HepG2 (cell line): ENCODE measurements around the gene NRSN2. TPM values are rescaled to one million over a fixed set of nuclear protein-coding genes. Genes with fewer than 3 reads are reported as not detected.
A peak's percentile ranks its signal among the peaks of the same experiment; 100 is the strongest.

Source experiments
- BRCA1 ChIP-seq: sonication (generic); formaldehyde crosslinking; IDR thresholded peaks from 2 replicates; pipeline ENCODE4 v1.4.0; 2020; ENCODE audit warnings: missing genetic modification reagents
- EEA1 ChIP-seq: sonication (generic); formaldehyde crosslinking; IDR thresholded peaks from 2 replicates; pipeline ENCODE4 v1.5.1; 2020; ENCODE audit warnings: mild to moderate bottlenecking, missing genetic modification reagents, borderline replicate concordance
- ELF3 ChIP-seq: IDR thresholded peaks from 2 replicates; pipeline ENCODE4 v1.6.1; 2016; ENCODE audit warnings: missing genetic modification reagents, missing compliant biosample characterization
- FOXA3 ChIP-seq: IDR thresholded peaks from 2 replicates; pipeline ENCODE4 v1.6.1; 2016; ENCODE audit warnings: missing genetic modification reagents, missing compliant biosample characterization
- HOXD1 ChIP-seq: sonication (generic); formaldehyde crosslinking; IDR thresholded peaks from 2 replicates; pipeline ENCODE4 v1.5.0; 2020; ENCODE audit warnings: missing genetic modification reagents
- NFE2 ChIP-seq: sonication (generic); formaldehyde crosslinking; IDR thresholded peaks from 2 replicates; pipeline ENCODE4 v1.4.0; 2020; ENCODE audit warnings: missing genetic modification reagents
- POGZ ChIP-seq: sonication (generic); formaldehyde crosslinking; IDR thresholded peaks from 2 replicates; pipeline ENCODE4 v1.4.0; 2020; ENCODE audit warnings: mild to moderate bottlenecking, missing genetic modification reagents
- SP2 ChIP-seq: sonication (generic); formaldehyde crosslinking; IDR thresholded peaks from 2 replicates; pipeline ENCODE4 v1.5.1; 2020; ENCODE audit warnings: mild to moderate bottlenecking, missing genetic modification reagents
- ZNF12 ChIP-seq: sonication (generic); formaldehyde crosslinking; IDR thresholded peaks from 2 replicates; pipeline ENCODE4 v1.5.0; 2020; ENCODE audit warnings: missing genetic modification reagents
- ZNF3 ChIP-seq: IDR thresholded peaks from 2 replicates; pipeline ENCODE4 v1.7.0; 2017; ENCODE audit warnings: inconsistent platforms
- ZNF335 ChIP-seq: sonication (generic); formaldehyde crosslinking; IDR thresholded peaks from 2 replicates; pipeline ENCODE4 v1.4.0; 2020; ENCODE audit warnings: missing genetic modification reagents
- ZNF468 ChIP-seq: sonication (generic); formaldehyde crosslinking; IDR thresholded peaks from 2 replicates; pipeline ENCODE4 v1.8.0; 2022; ENCODE audit warnings: mild to moderate bottlenecking, moderate library complexity, missing genetic modification reagents
- polyA plus RNA-seq, 8 experiments: library from polyadenylated mRNA; depleted of rRNA in 3 of 8; stranded (reverse) in 7 of 8; unstranded in 1 of 8; fragments of >200 nt; fragmentation: Illumina TruSeq in 4 of 8; extraction: Trizol in 4 of 8; gene quantifications; 2 replicates each; pipeline versions ENCODE4 v1.2.1 to v1.2.3, GENCODE V29; 2011 to 2016; ENCODE audit warnings: low read depth in 4 of 8, missing spikeins in 1 of 8, mixed read lengths in 1 of 8; ENCODE audit not compliant: insufficient read depth in 1 of 8
- total RNA-seq, 5 experiments: library from RNA; depleted of rRNA; stranded (reverse); fragments of >200 nt; fragmentation: Illumina TruSeq; extraction: Trizol; gene quantifications; 2 replicates each; pipeline ENCODE4 v1.2.3, GENCODE V29; 2016; ENCODE audit warnings: low read depth in 1 of 5
- TF ChIP-seq, protein P1 (sequence below): sonication (generic); formaldehyde crosslinking; IDR thresholded peaks from 2 replicates; pipeline ENCODE4 v1.4.0; 2020; ENCODE audit warnings: missing genetic modification reagents, low read depth, mild to moderate bottlenecking, borderline replicate concordance
- TF ChIP-seq, protein P2 (sequence below): conservative IDR thresholded peaks from 2 replicates; pipeline ENCODE4 v1.6.1; 2018; ENCODE audit warnings: missing genetic modification reagents
- TF ChIP-seq, protein P3 (sequence below): sonication (generic); formaldehyde crosslinking; IDR thresholded peaks from 2 replicates; pipeline ENCODE4 v1.5.0; 2020; ENCODE audit warnings: mild to moderate bottlenecking, missing genetic modification reagents
- TF ChIP-seq, protein P4 (sequence below): sonication (generic); formaldehyde crosslinking; IDR thresholded peaks from 2 replicates; pipeline ENCODE4 v1.4.0; 2020; ENCODE audit warnings: missing genetic modification reagents
- TF ChIP-seq, protein P5 (sequence below): sonication (generic); formaldehyde crosslinking; IDR thresholded peaks from 2 replicates; pipeline ENCODE4 v1.5.1; 2020; ENCODE audit warnings: missing genetic modification reagents, mild to moderate bottlenecking, borderline replicate concordance
- TF ChIP-seq, protein P6 (sequence below): sonication (generic); formaldehyde crosslinking; IDR thresholded peaks from 2 replicates; pipeline ENCODE4 v1.9.0; 2021; ENCODE audit warnings: missing genetic modification reagents, mild to moderate bottlenecking, borderline replicate concordance
- TF ChIP-seq, protein P7 (sequence below): sonication (generic); formaldehyde crosslinking; IDR thresholded peaks from 2 replicates; pipeline ENCODE4 v1.8.1; 2023; ENCODE audit warnings: missing genetic modification reagents, mild to moderate bottlenecking, borderline replicate concordance
- TF ChIP-seq, protein P8 (sequence below): sonication (generic); formaldehyde crosslinking; IDR thresholded peaks from 2 replicates; pipeline ENCODE4 v1.5.1; 2020; ENCODE audit warnings: missing genetic modification reagents, mild to moderate bottlenecking, borderline replicate concordance

NRSN2 gene
- total and polyA plus RNA-seq, 2 of the 13 experiments (the other 11 are each of a cell fraction or from before 2014, with no cell fraction given) = 32.3 to 49.4 TPM

DNA sequence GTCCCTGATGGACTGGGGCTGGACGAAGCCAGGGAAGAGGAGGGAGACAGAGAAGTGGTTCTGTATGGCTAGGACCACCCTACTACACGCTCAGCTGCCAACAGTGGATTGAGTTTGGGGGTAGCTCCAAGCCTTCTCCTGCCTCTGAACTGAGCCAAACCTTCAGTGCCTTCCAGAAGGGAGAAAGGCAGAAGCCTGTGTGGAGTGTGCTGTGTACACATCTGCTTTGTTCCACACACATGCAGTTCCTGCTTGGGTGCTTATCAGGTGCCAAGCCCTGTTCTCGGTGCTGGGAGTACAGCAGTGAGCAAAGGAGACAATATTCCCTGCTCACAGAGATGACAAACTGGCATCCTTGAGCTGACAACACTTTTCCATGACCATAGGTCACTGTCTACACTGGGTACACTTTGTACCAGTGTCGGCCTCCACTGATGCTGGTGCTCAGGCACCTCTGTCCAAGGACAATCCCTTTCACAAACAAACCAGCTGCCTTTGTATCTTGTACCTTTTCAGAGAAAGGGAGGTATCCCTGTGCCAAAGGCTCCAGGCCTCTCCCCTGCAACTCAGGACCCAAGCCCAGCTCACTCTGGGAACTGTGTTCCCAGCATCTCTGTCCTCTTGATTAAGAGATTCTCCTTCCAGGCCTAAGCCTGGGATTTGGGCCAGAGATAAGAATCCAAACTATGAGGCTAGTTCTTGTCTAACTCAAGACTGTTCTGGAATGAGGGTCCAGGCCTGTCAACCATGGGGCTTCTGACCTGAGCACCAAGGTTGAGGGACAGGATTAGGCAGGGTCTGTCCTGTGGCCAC is 49.9 kb downstream of the NRSN2 start (continued):
- TF ChIP-seq, protein P1, sequence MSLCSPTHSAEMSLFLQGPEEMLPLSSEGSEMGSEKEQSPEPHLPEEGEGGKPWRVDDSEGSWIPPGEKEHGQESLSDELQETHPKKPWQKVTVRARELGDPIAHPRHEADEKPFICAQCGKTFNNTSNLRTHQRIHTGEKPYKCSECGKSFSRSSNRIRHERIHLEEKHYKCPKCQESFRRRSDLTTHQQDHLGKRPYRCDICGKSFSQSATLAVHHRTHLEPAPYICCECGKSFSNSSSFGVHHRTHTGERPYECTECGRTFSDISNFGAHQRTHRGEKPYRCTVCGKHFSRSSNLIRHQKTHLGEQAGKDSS (CRISPR knock-in tag) = peak; percentile 70; the same call in 1 of the 2 replicates
- TF ChIP-seq, protein P2, sequence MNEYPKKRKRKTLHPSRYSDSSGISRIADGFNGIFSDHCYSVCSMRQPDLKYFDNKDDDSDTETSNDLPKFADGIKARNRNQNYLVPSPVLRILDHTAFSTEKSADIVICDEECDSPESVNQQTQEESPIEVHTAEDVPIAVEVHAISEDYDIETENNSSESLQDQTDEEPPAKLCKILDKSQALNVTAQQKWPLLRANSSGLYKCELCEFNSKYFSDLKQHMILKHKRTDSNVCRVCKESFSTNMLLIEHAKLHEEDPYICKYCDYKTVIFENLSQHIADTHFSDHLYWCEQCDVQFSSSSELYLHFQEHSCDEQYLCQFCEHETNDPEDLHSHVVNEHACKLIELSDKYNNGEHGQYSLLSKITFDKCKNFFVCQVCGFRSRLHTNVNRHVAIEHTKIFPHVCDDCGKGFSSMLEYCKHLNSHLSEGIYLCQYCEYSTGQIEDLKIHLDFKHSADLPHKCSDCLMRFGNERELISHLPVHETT (CRISPR knock-in tag) = peak; percentile 70; the same call in 1 of the 2 replicates
- TF ChIP-seq FOXA3 (CRISPR knock-in tag) (peak; percentile 97), ZNF3 (peak; percentile 41; the same call in 1 of the 2 replicates), BRCA1 (CRISPR knock-in tag) (0 out of 2 replicates have a peak, but pooled peaks have one; percentile 82), ELF3 (peak; percentile 96), SP2 (CRISPR knock-in tag) (no peak), NFE2 (CRISPR knock-in tag) (no peak; the same call in 1 of the 2 replicates), ZNF335 (CRISPR knock-in tag) (peak; percentile 89), HOXD1 (CRISPR knock-in tag) (peak; percentile 92), ZNF468 (CRISPR knock-in tag) (no peak), ZNF12 (CRISPR knock-in tag) (peak; percentile 52; the same call in 1 of the 2 replicates), POGZ (CRISPR knock-in tag) (peak; percentile 86), EEA1 (CRISPR knock-in tag) (no peak)
- TF ChIP-seq, protein P3, sequence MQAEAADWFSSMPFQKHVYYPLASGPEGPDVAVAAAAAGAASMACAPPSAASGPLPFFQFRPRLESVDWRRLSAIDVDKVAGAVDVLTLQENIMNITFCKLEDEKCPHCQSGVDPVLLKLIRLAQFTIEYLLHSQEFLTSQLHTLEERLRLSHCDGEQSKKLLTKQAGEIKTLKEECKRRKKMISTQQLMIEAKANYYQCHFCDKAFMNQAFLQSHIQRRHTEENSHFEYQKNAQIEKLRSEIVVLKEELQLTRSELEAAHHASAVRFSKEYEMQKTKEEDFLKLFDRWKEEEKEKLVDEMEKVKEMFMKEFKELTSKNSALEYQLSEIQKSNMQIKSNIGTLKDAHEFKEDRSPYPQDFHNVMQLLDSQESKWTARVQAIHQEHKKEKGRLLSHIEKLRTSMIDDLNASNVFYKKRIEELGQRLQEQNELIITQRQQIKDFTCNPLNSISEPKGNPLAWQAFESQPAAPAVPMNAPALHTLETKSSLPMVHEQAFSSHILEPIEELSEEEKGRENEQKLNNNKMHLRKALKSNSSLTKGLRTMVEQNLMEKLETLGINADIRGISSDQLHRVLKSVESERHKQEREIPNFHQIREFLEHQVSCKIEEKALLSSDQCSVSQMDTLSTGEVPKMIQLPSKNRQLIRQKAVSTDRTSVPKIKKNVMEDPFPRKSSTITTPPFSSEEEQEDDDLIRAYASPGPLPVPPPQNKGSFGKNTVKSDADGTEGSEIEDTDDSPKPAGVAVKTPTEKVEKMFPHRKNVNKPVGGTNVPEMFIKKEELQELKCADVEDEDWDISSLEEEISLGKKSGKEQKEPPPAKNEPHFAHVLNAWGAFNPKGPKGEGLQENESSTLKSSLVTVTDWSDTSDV = peak; percentile 69; the same call in 1 of the 2 replicates
- TF ChIP-seq, protein P4, sequence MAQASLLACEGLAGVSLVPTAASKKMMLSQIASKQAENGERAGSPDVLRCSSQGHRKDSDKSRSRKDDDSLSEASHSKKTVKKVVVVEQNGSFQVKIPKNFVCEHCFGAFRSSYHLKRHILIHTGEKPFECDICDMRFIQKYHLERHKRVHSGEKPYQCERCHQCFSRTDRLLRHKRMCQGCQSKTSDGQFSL (CRISPR knock-in tag) = no peak
- TF ChIP-seq, protein P5, sequence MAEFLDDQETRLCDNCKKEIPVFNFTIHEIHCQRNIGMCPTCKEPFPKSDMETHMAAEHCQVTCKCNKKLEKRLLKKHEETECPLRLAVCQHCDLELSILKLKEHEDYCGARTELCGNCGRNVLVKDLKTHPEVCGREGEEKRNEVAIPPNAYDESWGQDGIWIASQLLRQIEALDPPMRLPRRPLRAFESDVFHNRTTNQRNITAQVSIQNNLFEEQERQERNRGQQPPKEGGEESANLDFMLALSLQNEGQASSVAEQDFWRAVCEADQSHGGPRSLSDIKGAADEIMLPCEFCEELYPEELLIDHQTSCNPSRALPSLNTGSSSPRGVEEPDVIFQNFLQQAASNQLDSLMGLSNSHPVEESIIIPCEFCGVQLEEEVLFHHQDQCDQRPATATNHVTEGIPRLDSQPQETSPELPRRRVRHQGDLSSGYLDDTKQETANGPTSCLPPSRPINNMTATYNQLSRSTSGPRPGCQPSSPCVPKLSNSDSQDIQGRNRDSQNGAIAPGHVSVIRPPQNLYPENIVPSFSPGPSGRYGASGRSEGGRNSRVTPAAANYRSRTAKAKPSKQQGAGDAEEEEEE (CRISPR knock-in tag) = peak; percentile 38; the same call in 1 of the 2 replicates
- TF ChIP-seq, protein P6, sequence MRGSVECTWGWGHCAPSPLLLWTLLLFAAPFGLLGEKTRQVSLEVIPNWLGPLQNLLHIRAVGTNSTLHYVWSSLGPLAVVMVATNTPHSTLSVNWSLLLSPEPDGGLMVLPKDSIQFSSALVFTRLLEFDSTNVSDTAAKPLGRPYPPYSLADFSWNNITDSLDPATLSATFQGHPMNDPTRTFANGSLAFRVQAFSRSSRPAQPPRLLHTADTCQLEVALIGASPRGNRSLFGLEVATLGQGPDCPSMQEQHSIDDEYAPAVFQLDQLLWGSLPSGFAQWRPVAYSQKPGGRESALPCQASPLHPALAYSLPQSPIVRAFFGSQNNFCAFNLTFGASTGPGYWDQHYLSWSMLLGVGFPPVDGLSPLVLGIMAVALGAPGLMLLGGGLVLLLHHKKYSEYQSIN (CRISPR knock-in tag) = no peak
- TF ChIP-seq, protein P7, sequence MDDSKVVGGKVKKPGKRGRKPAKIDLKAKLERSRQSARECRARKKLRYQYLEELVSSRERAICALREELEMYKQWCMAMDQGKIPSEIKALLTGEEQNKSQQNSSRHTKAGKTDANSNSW (CRISPR knock-in tag) = no peak
- TF ChIP-seq, protein P8, sequence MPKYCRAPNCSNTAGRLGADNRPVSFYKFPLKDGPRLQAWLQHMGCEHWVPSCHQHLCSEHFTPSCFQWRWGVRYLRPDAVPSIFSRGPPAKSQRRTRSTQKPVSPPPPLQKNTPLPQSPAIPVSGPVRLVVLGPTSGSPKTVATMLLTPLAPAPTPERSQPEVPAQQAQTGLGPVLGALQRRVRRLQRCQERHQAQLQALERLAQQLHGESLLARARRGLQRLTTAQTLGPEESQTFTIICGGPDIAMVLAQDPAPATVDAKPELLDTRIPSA = no peak
